Lung (tissue), 12 donors: ENCODE results near the gene SCML1. TPM values are rescaled to one million over a fixed set of nuclear protein-coding genes. Genes with fewer than 3 reads are reported as not detected.

Experiments used
- ATAC-seq: fragments of 200-7000 bp; cut with Tn5 transposase; one replicate; pipeline ENCODE4 v1.9.1; 2020; ENCODE audit warnings: moderate number of reproducible peaks; ENCODE audit not compliant: insufficient read depth, low FRiP score
- DNase-seq, 3 donors: peaks; one replicate each; pipeline ENCODE4 v3.0.0-alpha.2; 2013 to 2017
- H3K27ac ChIP-seq, 2 donors: one replicate each; pipeline ENCODE4 v1.5.1; 2013; ENCODE audit warnings: mild to moderate bottlenecking in 2 of 2, moderate library complexity in 2 of 2, control low read depth in 1 of 2, inconsistent platforms in 1 of 2, low read depth in 1 of 2, low read length in 1 of 2
- H3K27me3 ChIP-seq, 3 donors: one replicate each; pipeline ENCODE4 v1.5.1; 2013; ENCODE audit warnings: low read length in 2 of 3; ENCODE audit not compliant: control insufficient read depth in 3 of 3, insufficient read depth in 3 of 3
- H3K36me3 ChIP-seq, 4 donors: one replicate each; pipeline ENCODE4 v1.5.1; 2013; ENCODE audit warnings: low read length in 4 of 4, mild to moderate bottlenecking in 1 of 4, moderate library complexity in 1 of 4; ENCODE audit not compliant: control insufficient read depth in 4 of 4, insufficient read depth in 4 of 4
- H3K4me1 ChIP-seq, 5 donors: one replicate each; pipeline ENCODE4 v1.5.1; 2013; ENCODE audit warnings: low read length in 5 of 5, mild to moderate bottlenecking in 2 of 5, moderate library complexity in 1 of 5; ENCODE audit not compliant: control insufficient read depth in 5 of 5, insufficient read depth in 5 of 5
- H3K4me3 ChIP-seq: one replicate; pipeline ENCODE4 v1.5.1; 2013; ENCODE audit warnings: mild to moderate bottlenecking, control low read depth, moderate library complexity
- H3K9ac ChIP-seq, 2 donors: one replicate each; pipeline ENCODE4 v1.5.1; 2013; ENCODE audit warnings: low read length in 2 of 2, control low read depth in 1 of 2; ENCODE audit not compliant: insufficient read depth in 1 of 2
- H3K9me3 ChIP-seq, 4 donors: one replicate each; pipeline ENCODE4 v1.5.1; 2013; ENCODE audit warnings: low read length in 3 of 4, mild to moderate bottlenecking in 1 of 4, moderate library complexity in 1 of 4; ENCODE audit not compliant: control insufficient read depth in 4 of 4, insufficient read depth in 3 of 4
- CTCF ChIP-seq: IDR thresholded peaks from 2 replicates; pipeline ENCODE4 v1.5.1; 2012; ENCODE audit warnings: mild to moderate bottlenecking; ENCODE audit errors: control extremely low read depth, extremely low read depth
- WGBS, 2 donors: extraction: QIAGEN DNeasy Blood & Tissue Kit; methylation state at CpG; one replicate each; pipeline ENCODE4 v1.1.7; 2013; 5-methylcytosine and 5-hydroxymethylcytosine counted together
- polyA plus RNA-seq, 2 donors: library from polyadenylated mRNA; stranded (reverse); fragments of 200-250 nt; gene quantifications; one replicate each; pipeline ENCODE4 v1.2.1, GENCODE V29; 2013
- total RNA-seq, 2 donors: library from RNA; depleted of rRNA in 1 of 2; stranded (reverse); fragments of >200 nt in 1 of 2; gene quantifications; one replicate each; pipeline ENCODE4 v1.2.1, GENCODE V29; 2014 to 2021
- donor health status: control.
- donor health status: control.
- donor health status: Bipolar disorder and iron deficiency.
- donor health status: healthy.
- donor health status: DM: yes; HTN: yes; CAD: no.

The SCML1 gene
- total and polyA plus RNA-seq, 4 donors = 6.5 to 30.8 (median 14.5) TPM

GRCh38 chrX:17725181-17725580 lies 12.1 kb upstream of the SCML1 start:
- WGBS, 2 donors = 77 to 88% methylated on average over 2 of the region's 2 CpGs
- DNase-seq = no peak
- H3K4me3 ChIP-seq = no peak overlapping the region
- peaks cover 0 to 44% (median 13%) of the 10 kb centered on the region in 3 donors for H3K27me3 ChIP-seq
- no peak overlapping the region for H3K27ac ChIP-seq
- ATAC-seq = no peak
- H3K36me3 ChIP-seq = no peaks in the 10 kb centered on the region
- no peaks in the 10 kb centered on the region for H3K4me1 ChIP-seq
- TF ChIP-seq CTCF = no peak
- H3K9ac ChIP-seq = no peak overlapping the region
- no peaks in the 10 kb centered on the region for H3K9me3 ChIP-seq

- no peak overlapping the region for H3K9ac ChIP-seq
- DNase-seq = no peak
- H3K4me3 ChIP-seq = no peak overlapping the region
- H3K9me3 ChIP-seq = no peaks in the 10 kb centered on the region
- H3K4me1 ChIP-seq = peaks cover 0 to 4% (median 0%) of the 10 kb centered on the region in 5 donors
- WGBS, 2 donors = 75 to 87% methylated on average over 16 of the region's 16 CpGs
- peaks cover 0 to 26% (median 15%) of the 10 kb centered on the region in 3 donors for H3K27me3 ChIP-seq
- no peak for TF ChIP-seq CTCF
- ATAC-seq = no peak
- H3K36me3 ChIP-seq = no peaks in the 10 kb centered on the region
- H3K27ac ChIP-seq = no peak overlapping the region
Measured at GRCh38 chrX:17732138-17732783, 5.0 kb upstream of the SCML1 start.

GRCh38 chrX:17735406-17735805 lies 1.9 kb upstream of the SCML1 start:
- peak overlapping the region in 1 of 2 donors; percentile 49 for H3K9ac ChIP-seq
- WGBS, 2 donors = 54 to 72% methylated on average over 5 of the region's 5 CpGs

More at GRCh38 chrX:17735406-17735805, 1.9 kb upstream of the SCML1 start:
- H3K4me3 ChIP-seq = no peak overlapping the region
- peak in 2 of 3 donors; percentile 49 to 57 for DNase-seq
- peaks cover 1 to 33% (median 10%) of the 10 kb centered on the region in 3 donors for H3K27me3 ChIP-seq
- TF ChIP-seq CTCF = no peak
- peaks cover 0 to 4% (median 0%) of the 10 kb centered on the region in 5 donors for H3K4me1 ChIP-seq
- H3K9me3 ChIP-seq = no peaks in the 10 kb centered on the region
- no peak overlapping the region for H3K27ac ChIP-seq
- no peak for ATAC-seq
- H3K36me3 ChIP-seq = no peaks in the 10 kb centered on the region
